HepG2 (cell line): Measurements from ENCODE around the gene UCK2. TPM values are rescaled to one million over a fixed set of nuclear protein-coding genes. Genes with fewer than 3 reads are reported as not detected.

Experiments used
- ERF ChIP-seq: IDR thresholded peaks from 2 replicates; pipeline ENCODE4 v1.6.1; 2018; ENCODE audit warnings: missing biosample characterization, missing genetic modification reagents
- FOSL2 ChIP-seq: sonication (generic); formaldehyde crosslinking; IDR thresholded peaks from 2 replicates; pipeline ENCODE4 v1.4.0; 2020; ENCODE audit warnings: missing genetic modification reagents
- LCORL ChIP-seq, 2 experiments: fragments of 450-650 bp in 1 of 2; sonication (generic) in 1 of 2; formaldehyde crosslinking in 1 of 2; IDR thresholded peaks; 2 replicates each; pipeline versions ENCODE4 v1.5.0 to v1.6.1; 2017 to 2020; ENCODE audit warnings: antibody characterized with exemption in 1 of 2, missing genetic modification reagents in 1 of 2
- RBM22 ChIP-seq: fragments of 200-400 bp; formaldehyde crosslinking; optimal IDR thresholded peaks from 2 replicates; pipeline ENCODE3; 2017; ENCODE audit warnings: mild to moderate bottlenecking, low read length, moderate library complexity
- SNAI1 ChIP-seq: sonication (generic); formaldehyde crosslinking; IDR thresholded peaks from 2 replicates; pipeline ENCODE4 v1.5.0; 2020; ENCODE audit warnings: mild to moderate bottlenecking, missing genetic modification reagents, borderline replicate concordance
- SRSF4 ChIP-seq: fragments of 200-400 bp; formaldehyde crosslinking; IDR thresholded peaks from one replicate; pipeline ENCODE4 v1.6.1; 2018; ENCODE audit warnings: mild to moderate bottlenecking, low read depth, low read length, moderate library complexity; ENCODE audit not compliant: poor library complexity, severe bottlenecking
- SSRP1 ChIP-seq: IDR thresholded peaks from 2 replicates; pipeline ENCODE4 v1.6.1; 2016; ENCODE audit warnings: control low read depth
- TEAD3 ChIP-seq: optimal IDR thresholded peaks from 2 replicates; pipeline ENCODE3; 2016; ENCODE audit warnings: borderline replicate concordance
- ZNF318 ChIP-seq: sonication (generic); formaldehyde crosslinking; IDR thresholded peaks from 2 replicates; pipeline ENCODE4 v1.4.0; 2020; ENCODE audit warnings: mild to moderate bottlenecking, missing genetic modification reagents
- ZNF687 ChIP-seq: sonication (generic); formaldehyde crosslinking; IDR thresholded peaks from 2 replicates; pipeline ENCODE4 v1.5.1; 2020; ENCODE audit warnings: mild to moderate bottlenecking, missing genetic modification reagents, moderate library complexity
- polyA plus RNA-seq, 8 experiments: library from polyadenylated mRNA; depleted of rRNA in 3 of 8; stranded (reverse) in 7 of 8; unstranded in 1 of 8; fragments of >200 nt; fragmentation: Illumina TruSeq in 4 of 8; extraction: Trizol in 4 of 8; gene quantifications; 2 replicates each; pipeline versions ENCODE4 v1.2.1 to v1.2.3, GENCODE V29; 2011 to 2016; ENCODE audit warnings: low read depth in 4 of 8, missing spikeins in 1 of 8, mixed read lengths in 1 of 8; ENCODE audit not compliant: insufficient read depth in 1 of 8
- total RNA-seq, 5 experiments: library from RNA; depleted of rRNA; stranded (reverse); fragments of >200 nt; fragmentation: Illumina TruSeq; extraction: Trizol; gene quantifications; 2 replicates each; pipeline ENCODE4 v1.2.3, GENCODE V29; 2016; ENCODE audit warnings: low read depth in 1 of 5

UCK2 gene
- total and polyA plus RNA-seq, 2 of the 13 experiments (the other 11 are each of a cell fraction or from before 2014, with no cell fraction given), result 64.3 to 78.0 TPM

GRCh38 chr1:165907256-165907857 lies 79.9 kb downstream of the UCK2 start (continued):
- TF ChIP-seq SRSF4, result no peak
- no peak for TF ChIP-seq TEAD3 (CRISPR knock-in tag)
- TF ChIP-seq ZNF318, result no peak
- TF ChIP-seq ERF, result no peak
- no peak for TF ChIP-seq SNAI1
- TF ChIP-seq LCORL (IDR thresholded peaks at IDR 0.05), result no peak
- no peak for TF ChIP-seq LCORL (CRISPR knock-in tag; IDR thresholded peaks at IDR 0.05)
- TF ChIP-seq ZNF687 (CRISPR knock-in tag), result 0 out of 2 replicates have a peak, but pooled peaks have one; percentile 28
- peak; percentile 69 for TF ChIP-seq RBM22
- TF ChIP-seq SSRP1 (CRISPR knock-in tag), result no peak
- 0 out of 2 replicates have a peak, but pooled peaks have one; percentile 13 for TF ChIP-seq FOSL2 (CRISPR knock-in tag)
